Measurements from ENCODE around the gene RSPH1.

RSPH1 gene

DNA sequence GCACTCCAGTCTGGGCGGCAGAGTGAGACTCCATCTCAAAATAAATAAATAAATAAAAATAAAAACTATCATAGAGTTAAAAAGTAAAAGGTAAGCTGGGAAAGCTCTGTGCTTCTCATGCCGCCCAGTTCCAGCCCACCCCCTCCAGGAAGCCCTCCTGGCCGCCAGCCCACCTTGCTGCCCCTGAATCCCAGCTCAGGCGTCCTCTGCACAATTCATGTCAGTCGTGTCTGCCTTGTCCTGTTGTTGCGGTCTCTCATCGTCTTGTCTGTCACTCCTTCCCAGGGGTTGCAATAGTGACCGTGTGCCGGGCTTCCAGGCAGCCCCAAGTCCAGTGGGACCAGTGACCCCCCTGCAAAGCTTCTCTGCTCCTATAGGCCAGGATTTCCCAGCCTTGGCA, 44.1 kb downstream of the RSPH1 start:
- H3K4me3 ChIP-seq (ENCODE audit: low read depth, low read length): no peak overlapping the region
- DNase-seq (ENCODE audit: low read depth): no peak
- TF ChIP-seq, protein P1, sequence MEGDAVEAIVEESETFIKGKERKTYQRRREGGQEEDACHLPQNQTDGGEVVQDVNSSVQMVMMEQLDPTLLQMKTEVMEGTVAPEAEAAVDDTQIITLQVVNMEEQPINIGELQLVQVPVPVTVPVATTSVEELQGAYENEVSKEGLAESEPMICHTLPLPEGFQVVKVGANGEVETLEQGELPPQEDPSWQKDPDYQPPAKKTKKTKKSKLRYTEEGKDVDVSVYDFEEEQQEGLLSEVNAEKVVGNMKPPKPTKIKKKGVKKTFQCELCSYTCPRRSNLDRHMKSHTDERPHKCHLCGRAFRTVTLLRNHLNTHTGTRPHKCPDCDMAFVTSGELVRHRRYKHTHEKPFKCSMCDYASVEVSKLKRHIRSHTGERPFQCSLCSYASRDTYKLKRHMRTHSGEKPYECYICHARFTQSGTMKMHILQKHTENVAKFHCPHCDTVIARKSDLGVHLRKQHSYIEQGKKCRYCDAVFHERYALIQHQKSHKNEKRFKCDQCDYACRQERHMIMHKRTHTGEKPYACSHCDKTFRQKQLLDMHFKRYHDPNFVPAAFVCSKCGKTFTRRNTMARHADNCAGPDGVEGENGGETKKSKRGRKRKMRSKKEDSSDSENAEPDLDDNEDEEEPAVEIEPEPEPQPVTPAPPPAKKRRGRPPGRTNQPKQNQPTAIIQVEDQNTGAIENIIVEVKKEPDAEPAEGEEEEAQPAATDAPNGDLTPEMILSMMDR (IDR thresholded peaks at IDR 0.05; ENCODE audit: low read depth, low read length, missing control alignments): no peak

DNA sequence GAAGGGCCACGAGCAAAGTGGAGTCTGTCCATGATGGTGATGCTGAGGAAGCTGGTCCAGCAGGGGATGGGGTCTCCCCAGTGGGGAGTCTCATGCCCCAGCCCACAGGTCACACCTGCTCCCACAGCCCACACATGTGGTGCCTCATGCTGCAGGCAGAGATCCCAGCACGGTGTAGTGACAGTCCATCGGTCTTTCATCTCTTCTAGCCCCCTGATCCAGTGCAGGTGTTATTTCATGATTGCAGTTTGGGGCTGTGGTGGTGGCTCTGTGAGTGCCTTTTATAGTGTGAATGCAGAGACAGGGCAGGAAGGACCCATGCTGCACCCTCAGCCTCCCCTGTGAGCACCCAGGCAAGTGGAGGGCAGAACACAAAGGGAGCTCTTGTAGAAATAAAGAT, 47.3 kb downstream of the RSPH1 start:
- TF ChIP-seq, protein P1 (IDR thresholded peaks at IDR 0.05; ENCODE audit: low read depth, low read length, missing control alignments): no peak
- no peak overlapping the region for H3K4me3 ChIP-seq (ENCODE audit: low read depth, low read length)
- DNase-seq (ENCODE audit: low read depth): no peak

DNA sequence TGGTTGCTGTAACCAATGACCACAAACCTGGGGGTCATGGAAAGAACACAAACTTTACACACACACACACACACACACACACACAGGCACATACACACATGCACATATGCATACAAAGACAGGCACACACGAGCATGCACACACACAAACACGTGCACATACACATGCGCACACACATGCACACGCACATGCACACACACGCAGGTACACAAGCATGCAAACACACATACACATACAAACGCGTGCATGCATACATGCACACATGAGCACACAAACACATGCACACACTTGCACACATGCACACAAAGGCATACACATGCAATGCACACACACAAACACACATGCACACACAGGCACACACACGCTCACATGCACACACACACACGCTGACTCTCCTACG, 48.3 kb downstream of the RSPH1 start:
- TF ChIP-seq, protein P1 (IDR thresholded peaks at IDR 0.05; ENCODE audit: low read depth, low read length, missing control alignments): no peak
- H3K4me3 ChIP-seq (ENCODE audit: low read depth, low read length): no peak overlapping the region
- DNase-seq (ENCODE audit: low read depth): no peak

DNA sequence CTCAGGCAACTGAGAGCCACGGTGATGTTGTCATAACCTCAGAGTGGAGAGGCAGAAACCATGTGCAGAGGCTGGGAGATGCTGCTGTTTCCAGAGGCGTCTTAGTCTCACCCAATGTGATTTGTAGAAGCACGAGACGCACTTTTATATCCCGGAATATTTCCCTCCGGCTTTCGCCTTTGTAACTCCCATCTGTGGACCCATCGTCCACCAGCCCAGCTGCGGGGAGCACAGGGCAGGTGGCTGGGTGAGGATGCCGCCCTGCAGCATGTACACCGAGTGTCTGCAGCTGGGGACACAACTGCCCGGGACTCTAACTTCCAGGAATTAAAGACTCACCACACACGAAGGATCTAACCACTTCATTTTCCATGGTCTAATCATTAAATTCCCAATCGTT, 48.8 kb downstream of the RSPH1 start:
- DNase-seq (ENCODE audit: low read depth): no peak
- TF ChIP-seq, protein P1 (IDR thresholded peaks at IDR 0.05; ENCODE audit: low read depth, low read length, missing control alignments): no peak
- H3K4me3 ChIP-seq (ENCODE audit: low read depth, low read length): no peak overlapping the region

DNA sequence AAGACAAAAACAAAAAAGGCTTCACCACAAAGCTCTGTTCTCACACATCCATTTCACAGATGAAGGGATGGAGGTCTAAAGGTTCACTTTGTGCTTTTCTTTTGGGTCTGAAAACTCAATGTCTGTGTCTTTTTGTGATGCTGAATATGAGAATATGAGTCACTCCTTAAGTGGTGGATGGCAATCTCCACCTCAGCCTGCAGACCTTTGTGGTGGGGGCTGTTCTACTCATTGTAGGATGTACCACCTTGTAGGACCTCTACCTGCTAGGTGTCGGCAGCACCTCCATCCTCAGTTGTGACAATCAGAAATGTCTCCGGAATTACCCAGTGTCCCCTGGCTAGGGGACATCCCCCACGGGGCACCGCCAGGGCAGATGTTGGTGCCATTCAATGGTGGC, 49.5 kb downstream of the RSPH1 start:
- TF ChIP-seq, protein P1 (IDR thresholded peaks at IDR 0.05; ENCODE audit: low read depth, low read length, missing control alignments): no peak
- no peak for DNase-seq (ENCODE audit: low read depth)
- no peak overlapping the region for H3K4me3 ChIP-seq (ENCODE audit: low read depth, low read length)

DNA sequence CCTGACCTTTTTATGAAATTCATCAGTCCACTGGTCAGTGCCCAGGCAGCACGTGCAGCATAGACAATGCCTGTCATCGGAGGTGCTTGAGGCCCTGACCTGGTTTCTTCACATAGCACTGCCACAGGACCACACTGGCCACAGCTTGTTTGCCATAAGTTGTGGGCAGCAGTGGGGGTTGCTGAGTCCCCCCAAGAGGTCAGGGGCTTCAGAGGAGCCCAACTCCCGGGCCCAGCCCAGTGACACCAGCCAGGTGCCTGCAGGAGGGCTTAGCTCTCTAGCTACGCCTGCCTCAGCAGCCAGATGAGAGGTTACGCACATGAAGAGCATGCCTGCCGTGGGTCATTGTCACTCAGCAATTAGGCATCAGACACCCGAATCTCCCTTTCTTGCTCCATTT, 50.7 kb downstream of the RSPH1 start:
- TF ChIP-seq, protein P1 (IDR thresholded peaks at IDR 0.05; ENCODE audit: low read depth, low read length, missing control alignments): no peak
- no peak for DNase-seq (ENCODE audit: low read depth)
- no peak overlapping the region for H3K4me3 ChIP-seq (ENCODE audit: low read depth, low read length)

DNA sequence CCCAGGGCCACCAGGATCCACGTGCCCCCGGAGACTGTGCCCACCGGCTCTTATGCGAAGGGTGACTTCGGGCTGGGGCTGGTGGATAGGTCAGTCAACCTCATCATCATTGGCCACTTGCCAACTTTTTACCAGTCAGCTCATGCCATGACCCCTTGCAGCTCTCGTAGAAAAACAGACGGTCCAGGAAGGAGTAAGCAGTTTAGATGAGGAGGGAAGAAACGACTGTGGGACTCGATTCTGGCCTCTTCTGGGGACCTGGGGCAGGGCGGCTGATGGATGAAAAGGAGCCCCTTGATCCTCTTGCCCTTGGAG, 51.3 kb downstream of the RSPH1 start:
- no peak overlapping the region for H3K4me3 ChIP-seq (ENCODE audit: low read depth, low read length)
- DNase-seq (ENCODE audit: low read depth): no peak
- TF ChIP-seq, protein P1 (IDR thresholded peaks at IDR 0.05; ENCODE audit: low read depth, low read length, missing control alignments): no peak

All from GM12864 (cell line).